HepG2 (cell line): ENCODE results near the gene KCNB1. TPM values are rescaled to one million over a fixed set of nuclear protein-coding genes. Genes with fewer than 3 reads are reported as not detected.

Experiments
- ATAC-seq: fragments of 200-7000 bp; cut with Tn5 transposase; 3 replicates; pipeline ENCODE4 v1.9.1; 2020; ENCODE audit warnings: mild to moderate bottlenecking, moderate library complexity
- BruUV-seq: library from RNA; stranded (reverse); fragments of 400-500 nt; replicated peaks from 2 replicates; lab custom pipeline; 2021; lab: Mats Ljungman, UMichigan
- CTCF ChIA-PET: fragments of 300-600 bp; formaldehyde crosslinking; extraction: SDS; loops from one replicate; lab custom pipeline; 2021; ENCODE audit warnings: low total read pairs, inconsistent platforms, low intra/inter-chr PET ratio; lab: Yijun Ruan, JAX
- POLR2A ChIA-PET: fragments of 350-600 bp; sonication (Branson Sonifier 250); formaldehyde crosslinking; loops from one replicate; lab custom pipeline; 2020; ENCODE audit warnings: antibody characterized with exemption, inconsistent platforms; lab: Yijun Ruan, JAX
- DNase-seq: peaks from one replicate; pipeline ENCODE4 v3.0.0-alpha.2; 2015; ENCODE audit warnings: low spot score
- FAIRE-seq: peaks from 3 replicates; lab custom pipeline; 2011; peaks lifted over from hg19 to GRCh38; lab: Jason Lieb, UNC
- H2AFZ ChIP-seq: one replicate; pipeline ENCODE4 v1.6.1; 2011; ENCODE audit warnings: low read length, inconsistent platforms
- H3K27ac ChIP-seq: fragments of 300-600 bp; 3 replicates; pipeline ENCODE4 v1.8.0; 2011; ENCODE audit warnings: mixed run types, mild to moderate bottlenecking, mixed read lengths, low read length, inconsistent platforms; ENCODE audit not compliant: insufficient read depth; ENCODE audit errors: extremely low read length
- H3K27me3 ChIP-seq, 2 experiments: fragments of 200-600 bp in 1 of 2; 2 replicates in 1 of 2; 3 replicates in 1 of 2; pipeline versions ENCODE4 v1.6.0 to v1.8.0; 2011; ENCODE audit warnings: low read length in 2 of 2, mild to moderate bottlenecking in 2 of 2, moderate library complexity in 2 of 2, inconsistent platforms in 1 of 2; ENCODE audit not compliant: insufficient read depth in 2 of 2, control insufficient read depth in 1 of 2
- H3K36me3 ChIP-seq, 2 experiments: fragments of 200-600 bp in 1 of 2; replicated peaks in 1 of 2; 2 replicates in 1 of 2; 3 replicates in 1 of 2; pipeline versions ENCODE4 v1.5.1 to v1.8.0; 2011; ENCODE audit warnings: low read length in 2 of 2, inconsistent platforms in 1 of 2; ENCODE audit not compliant: insufficient read depth in 2 of 2, control insufficient read depth in 1 of 2
- H3K4me1 ChIP-seq: 2 replicates; pipeline ENCODE4 v1.5.1; 2012; ENCODE audit warnings: low read length, inconsistent platforms; ENCODE audit not compliant: insufficient read depth
- H3K4me2 ChIP-seq: 2 replicates; pipeline ENCODE4 v1.6.0; 2011; ENCODE audit warnings: low read depth, low read length, inconsistent platforms
- H3K4me3 ChIP-seq, 3 experiments: fragments of 200-600 bp in 1 of 3; sonication (generic), shearing (Covaris generic) in 1 of 3; replicated peaks in 1 of 3; 2 replicates each; pipeline ENCODE4 v1.5.1; 2011 to 2016; ENCODE audit warnings: low read length in 3 of 3, inconsistent platforms in 2 of 3, low read depth in 2 of 3, mild to moderate bottlenecking in 2 of 3, control low read depth in 1 of 3, mixed read lengths in 1 of 3; ENCODE audit not compliant: insufficient read depth in 1 of 3
- H3K79me2 ChIP-seq: one replicate; pipeline ENCODE4 v1.6.1; 2011; ENCODE audit warnings: low read length, inconsistent platforms; ENCODE audit not compliant: insufficient read depth
- H3K9ac ChIP-seq: 2 replicates; pipeline ENCODE4 v1.6.0; 2011; ENCODE audit warnings: mild to moderate bottlenecking, low read depth, low read length, inconsistent platforms; ENCODE audit not compliant: insufficient read depth
- H3K9me3 ChIP-seq: 2 replicates; pipeline ENCODE4 v1.5.1; 2012; ENCODE audit warnings: mild to moderate bottlenecking, low read length
- H4K20me1 ChIP-seq: 2 replicates; pipeline ENCODE4 v1.6.0; 2011; ENCODE audit warnings: inconsistent platforms, mild to moderate bottlenecking, low read length, moderate library complexity; ENCODE audit not compliant: insufficient read depth
- GATAD1 ChIP-seq: IDR thresholded peaks from 2 replicates; pipeline ENCODE4 v1.6.1; 2016; ENCODE audit warnings: missing genetic modification reagents, missing compliant biosample characterization
- GLI4 ChIP-seq: sonication (generic); formaldehyde crosslinking; IDR thresholded peaks from 2 replicates; pipeline ENCODE4 v1.5.1; 2020; ENCODE audit warnings: missing genetic modification reagents, mild to moderate bottlenecking, moderate library complexity, borderline replicate concordance
- KAT2B ChIP-seq: fragments of 150-350 bp; IDR thresholded peaks from 2 replicates; pipeline ENCODE4 v1.6.1; 2014; ENCODE audit warnings: low read depth, low read length, borderline replicate concordance
- NBN ChIP-seq: fragments of 450-650 bp; conservative IDR thresholded peaks from 2 replicates; pipeline ENCODE4 v1.6.1; 2017
- NRL ChIP-seq: sonication (generic); formaldehyde crosslinking; IDR thresholded peaks from 2 replicates; pipeline ENCODE4 v1.5.0; 2020; ENCODE audit warnings: missing genetic modification reagents, mild to moderate bottlenecking, moderate library complexity, borderline replicate concordance
- ZNF282 ChIP-seq: fragments of 450-650 bp; IDR thresholded peaks from 2 replicates; pipeline ENCODE4 v1.6.1; 2018; ENCODE audit not compliant: partially characterized antibody
- ZNF558 ChIP-seq: sonication (generic); formaldehyde crosslinking; IDR thresholded peaks from 2 replicates; pipeline ENCODE4 v1.9.0; 2022; ENCODE audit warnings: mild to moderate bottlenecking, missing genetic modification reagents, borderline replicate concordance
- ZSCAN25 ChIP-seq: sonication (generic); formaldehyde crosslinking; IDR thresholded peaks from 2 replicates; pipeline ENCODE4 v1.8.0; 2022; ENCODE audit warnings: mild to moderate bottlenecking, missing genetic modification reagents
- WGBS: methylation state at CpG from one replicate; pipeline ENCODE4 v1.1.6; 2017; ENCODE audit warnings: low lambda C conversion rate; 5-methylcytosine and 5-hydroxymethylcytosine counted together
- in situ Hi-C: cut with HindIII; loops from 2 replicates; pipeline ENCODE4 v1.10.0; 2017; ENCODE audit warnings: low pct_unique_long_range_greater_than_20kb; ENCODE audit not compliant: extremely low pct_ligation_motif_present
- intact Hi-C: fragments of 100-400 bp; cut with micrococcal nuclease; formaldehyde crosslinking; loops from one replicate; pipeline ENCODE4 v1.10.0; 2022; ENCODE audit not compliant: unreplicated experiment
- polyA plus RNA-seq, 8 experiments: library from polyadenylated mRNA; depleted of rRNA in 3 of 8; stranded (reverse) in 7 of 8; unstranded in 1 of 8; fragments of >200 nt; fragmentation: Illumina TruSeq in 4 of 8; extraction: Trizol in 4 of 8; gene quantifications; 2 replicates each; pipeline versions ENCODE4 v1.2.1 to v1.2.3, GENCODE V29; 2011 to 2016; ENCODE audit warnings: low read depth in 4 of 8, missing spikeins in 1 of 8, mixed read lengths in 1 of 8; ENCODE audit not compliant: insufficient read depth in 1 of 8
- total RNA-seq, 5 experiments: library from RNA; depleted of rRNA; stranded (reverse); fragments of >200 nt; fragmentation: Illumina TruSeq; extraction: Trizol; gene quantifications; 2 replicates each; pipeline ENCODE4 v1.2.3, GENCODE V29; 2016; ENCODE audit warnings: low read depth in 1 of 5
- TF ChIP-seq, protein P1 (sequence below): sonication (generic); formaldehyde crosslinking; conservative IDR thresholded peaks from 2 replicates; pipeline ENCODE4 v1.4.0; 2020; ENCODE audit warnings: missing genetic modification reagents
- TF ChIP-seq, protein P2 (sequence below): IDR thresholded peaks from 2 replicates; pipeline ENCODE4 v1.6.1; 2016

KCNB1 gene
- total and polyA plus RNA-seq, 2 of the 13 experiments (the other 11 are each of a cell fraction or from before 2014, with no cell fraction given), result 0.02 TPM; not detected in 1

DNA sequence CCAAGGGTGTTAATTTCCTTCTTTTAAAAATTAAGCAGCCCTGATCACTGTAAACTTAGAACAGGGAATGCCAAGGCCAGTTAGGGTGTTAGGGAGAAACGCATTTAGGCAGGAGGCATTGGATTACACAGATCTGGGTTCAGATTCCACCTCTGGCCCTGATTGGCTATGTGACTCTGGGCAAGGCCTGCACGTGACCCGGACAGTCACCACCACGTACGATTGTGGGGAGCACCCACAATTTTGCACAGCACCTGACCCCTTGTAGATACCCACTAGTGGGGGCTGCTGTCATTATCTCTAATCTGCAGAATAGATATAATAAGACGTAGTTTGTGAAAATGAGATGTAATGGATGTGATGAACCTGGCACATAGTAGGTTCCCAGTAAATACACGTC is 145.1 kb downstream of the KCNB1 start (continued):
- TF ChIP-seq ZNF558 (no peak), GLI4 (CRISPR knock-in tag) (no peak), KAT2B (no peak), GATAD1 (no peak), ZNF282 (no peak), NRL (CRISPR knock-in tag) (no peak)
- TF ChIP-seq, protein P1, sequence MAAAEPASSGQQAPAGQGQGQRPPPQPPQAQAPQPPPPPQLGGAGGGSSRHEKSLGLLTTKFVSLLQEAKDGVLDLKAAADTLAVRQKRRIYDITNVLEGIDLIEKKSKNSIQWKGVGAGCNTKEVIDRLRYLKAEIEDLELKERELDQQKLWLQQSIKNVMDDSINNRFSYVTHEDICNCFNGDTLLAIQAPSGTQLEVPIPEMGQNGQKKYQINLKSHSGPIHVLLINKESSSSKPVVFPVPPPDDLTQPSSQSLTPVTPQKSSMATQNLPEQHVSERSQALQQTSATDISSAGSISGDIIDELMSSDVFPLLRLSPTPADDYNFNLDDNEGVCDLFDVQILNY (CRISPR knock-in tag), result no peak
- TF ChIP-seq, protein P2, sequence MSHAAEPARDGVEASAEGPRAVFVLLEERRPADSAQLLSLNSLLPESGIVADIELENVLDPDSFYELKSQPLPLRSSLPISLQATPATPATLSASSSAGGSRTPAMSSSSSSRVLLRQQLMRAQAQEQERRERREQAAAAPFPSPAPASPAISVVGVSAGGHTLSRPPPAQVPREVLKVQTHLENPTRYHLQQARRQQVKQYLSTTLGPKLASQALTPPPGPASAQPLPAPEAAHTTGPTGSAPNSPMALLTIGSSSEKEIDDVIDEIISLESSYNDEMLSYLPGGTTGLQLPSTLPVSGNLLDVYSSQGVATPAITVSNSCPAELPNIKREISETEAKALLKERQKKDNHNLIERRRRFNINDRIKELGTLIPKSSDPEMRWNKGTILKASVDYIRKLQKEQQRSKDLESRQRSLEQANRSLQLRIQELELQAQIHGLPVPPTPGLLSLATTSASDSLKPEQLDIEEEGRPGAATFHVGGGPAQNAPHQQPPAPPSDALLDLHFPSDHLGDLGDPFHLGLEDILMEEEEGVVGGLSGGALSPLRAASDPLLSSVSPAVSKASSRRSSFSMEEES (CRISPR knock-in tag), result no peak

- in situ Hi-C loops, result loop anchor here (25.0 kb wide), 1 partner anchor 551 kb away; no protein-coding TSS in a partner anchor
- CTCF ChIA-PET, result interaction anchor here (6.1 to 9.1 kb wide), 3 partner anchors 146 to 197 kb away, joined by 134 to 198 read pairs (median 159); partner anchors contain the start of gene KCNB1
Measured at GRCh38 chr20:49336786-49337185, 145.7 kb downstream of the KCNB1 start.

More at GRCh38 chr20:49336786-49337185, 145.7 kb downstream of the KCNB1 start:
- Histone ChIP-seq H4K20me1 (no peaks in the 10 kb centered on the region; the same call in 1 of the 2 replicates), H3K4me2 (no peak overlapping the region), H3K36me3 (no peaks in the 10 kb centered on the region), H3K9me3 (no peaks in the 10 kb centered on the region), H3K27me3 (peaks cover 1 to 27% of the 10 kb centered on the region in 2 experiments; a peak in 2 of 5 replicates), H3K4me1 (no peaks in the 10 kb centered on the region), H3K79me2 (no peaks in the 10 kb centered on the region), H3K27ac (no peak overlapping the region), H3K9ac (no peak overlapping the region), H3K4me3 (no peak overlapping the region), H2AFZ (no peak overlapping the region)
- FAIRE-seq, result no peak
- TF ChIP-seq ZSCAN25 (CRISPR knock-in tag) (no peak), NBN (0 out of 2 replicates have a peak, but pooled peaks have one; percentile 19)
- BruUV-seq, result no TSS peak
- intact Hi-C loops, result loop anchor here (10.0 kb wide), 1 partner anchor 268 kb away; no protein-coding TSS in a partner anchor
- POLR2A ChIA-PET, result no interaction called here
- ATAC-seq, result no peak
- WGBS, result 26% methylated on average over 7 of the region's 7 CpGs
- DNase-seq, result no peak
